HG03565 (cell line): Measurements from ENCODE around the gene DNAJB1.
"Not testable (repeated sequence)": the region's sequence is repeated elsewhere in the genome, so short reads cannot be mapped to it uniquely, and the experiment has no call there.

Experiments
- ATAC-seq: cut with Tn5 transposase; IDR thresholded peaks from one replicate; pipeline ENCODE4 v1.9.1; 2021; ENCODE audit warnings: mild to moderate bottlenecking, moderate library complexity; ENCODE audit not compliant: unreplicated experiment

Gene DNAJB1

GRCh38 chr19:14553042-14553938 lies 35.1 kb upstream of the DNAJB1 start:
- no peak for ATAC-seq

GRCh38 chr19:14552006-14552360 lies 33.8 kb upstream of the DNAJB1 start:
- ATAC-seq, result not testable (repeated sequence)

DNA sequence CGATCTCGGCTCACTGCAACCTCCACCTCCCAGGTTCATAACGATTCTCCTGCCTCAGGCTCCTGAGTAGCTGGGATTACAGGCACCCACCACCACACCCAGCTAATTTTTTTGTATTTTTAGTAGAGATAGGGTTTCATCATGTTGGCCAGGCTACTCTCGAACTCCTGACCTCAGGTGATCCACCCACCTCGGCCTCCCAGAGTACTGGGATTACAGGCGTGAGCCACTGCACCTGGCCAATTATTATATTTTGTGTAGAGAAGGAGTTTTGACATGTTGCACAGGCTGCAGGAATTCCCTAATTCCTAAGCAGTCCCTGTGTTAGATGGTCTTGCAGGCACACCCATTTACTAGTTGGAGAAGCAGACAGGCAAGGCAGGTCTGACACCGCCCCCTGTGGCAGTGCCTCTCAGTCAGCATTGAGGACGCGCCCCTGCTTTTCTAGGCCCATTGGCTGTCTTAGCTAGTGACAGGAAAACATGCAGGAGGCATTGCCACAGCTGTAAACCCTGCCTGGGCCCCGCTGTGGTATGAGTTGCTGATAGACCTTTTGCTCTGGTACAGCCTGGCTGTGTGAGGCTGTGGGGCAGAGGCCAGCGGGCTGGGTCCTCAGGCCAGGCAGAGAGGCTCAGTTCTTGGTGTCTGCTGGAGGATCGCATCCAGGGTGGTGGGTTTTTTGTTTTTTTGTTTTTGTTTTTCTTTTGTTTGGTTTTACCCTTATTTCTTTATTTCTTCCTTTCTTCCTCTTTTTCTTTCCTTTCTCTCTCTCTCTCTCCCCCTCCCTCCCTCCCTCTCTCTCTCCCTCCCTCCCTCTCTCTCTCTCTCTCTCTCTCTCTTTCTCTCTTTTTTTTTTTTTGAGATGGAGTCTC lies 33.2 kb upstream of the DNAJB1 start:
- not testable (repeated sequence) for ATAC-seq

DNA sequence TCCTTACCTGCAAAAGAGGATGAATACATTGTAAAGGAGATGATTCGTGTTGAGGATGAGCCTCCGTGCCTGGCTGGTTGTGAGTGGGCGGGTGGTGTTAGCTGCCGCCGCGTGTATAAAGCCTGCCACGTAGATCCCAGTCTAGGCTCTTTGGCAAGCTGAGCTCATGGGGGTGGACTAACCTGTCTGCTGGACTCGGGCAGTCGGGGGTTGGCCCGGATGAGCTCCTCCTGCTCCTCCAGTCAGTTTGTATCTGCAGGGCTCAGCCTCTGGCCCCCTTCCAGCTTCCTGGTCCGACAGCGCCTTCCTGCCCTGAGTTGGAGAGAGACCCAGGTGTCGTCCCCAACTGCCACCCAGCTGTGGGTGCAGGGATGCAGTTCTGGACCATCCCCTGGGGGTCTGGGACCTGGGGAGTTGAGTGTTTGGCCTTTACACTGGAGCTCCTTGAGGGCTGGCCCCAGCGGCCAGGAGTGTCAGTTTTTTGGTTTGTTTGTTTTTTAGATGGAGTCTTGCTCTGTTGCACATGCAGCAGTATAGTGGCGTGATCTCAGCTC lies 32.1 kb upstream of the DNAJB1 start:
- ATAC-seq, result no peak

DNA sequence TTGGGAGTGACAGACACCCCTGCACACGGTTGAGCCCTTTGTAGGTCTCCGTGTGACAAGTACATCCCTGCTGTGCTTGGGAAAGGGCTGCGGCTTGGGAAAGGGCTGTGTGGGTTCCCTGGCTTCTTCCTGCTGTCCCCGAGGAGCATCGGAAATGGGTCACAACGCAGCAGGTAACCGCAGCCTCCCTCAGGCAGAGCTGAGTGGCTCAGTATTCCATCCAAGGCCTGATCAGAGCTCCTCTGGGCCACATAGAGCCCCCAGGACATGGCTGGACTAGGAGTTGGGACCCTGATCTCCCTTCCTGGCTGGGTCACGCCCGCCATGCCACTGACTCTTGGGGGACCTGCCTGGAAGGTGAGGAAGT lies 27.5 kb upstream of the DNAJB1 start:
- no peak for ATAC-seq

GRCh38 chr19:14544977-14545715 lies 26.9 kb upstream of the DNAJB1 start:
- no peak for ATAC-seq

DNA sequence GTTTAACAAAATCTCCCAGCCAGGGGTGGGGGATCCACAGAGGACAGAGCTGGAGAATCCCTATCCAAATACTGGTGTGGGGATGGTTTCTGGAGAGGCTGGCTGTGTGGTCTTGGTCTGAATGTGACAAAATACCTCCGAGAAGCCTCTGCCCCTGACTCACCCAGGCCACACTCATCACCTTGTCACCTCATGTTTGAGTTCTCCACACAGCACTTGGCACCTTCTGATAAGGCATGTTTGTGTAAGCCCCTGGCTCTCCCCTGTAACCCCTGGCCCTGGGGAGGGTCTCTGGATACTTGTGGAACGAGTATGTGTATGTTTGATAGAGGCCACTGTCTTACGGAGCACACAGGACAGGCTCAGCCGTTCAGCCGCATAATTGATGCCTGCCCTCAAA lies 25.9 kb upstream of the DNAJB1 start:
- no peak for ATAC-seq

GRCh38 chr19:14542711-14543328 lies 24.6 kb upstream of the DNAJB1 start:
- no peak for ATAC-seq

- not testable (repeated sequence) for ATAC-seq
Measured at GRCh38 chr19:14541979-14542378, 23.8 kb upstream of the DNAJB1 start.

GRCh38 chr19:14540741-14541525 lies 22.7 kb upstream of the DNAJB1 start:
- ATAC-seq, result no peak

DNA sequence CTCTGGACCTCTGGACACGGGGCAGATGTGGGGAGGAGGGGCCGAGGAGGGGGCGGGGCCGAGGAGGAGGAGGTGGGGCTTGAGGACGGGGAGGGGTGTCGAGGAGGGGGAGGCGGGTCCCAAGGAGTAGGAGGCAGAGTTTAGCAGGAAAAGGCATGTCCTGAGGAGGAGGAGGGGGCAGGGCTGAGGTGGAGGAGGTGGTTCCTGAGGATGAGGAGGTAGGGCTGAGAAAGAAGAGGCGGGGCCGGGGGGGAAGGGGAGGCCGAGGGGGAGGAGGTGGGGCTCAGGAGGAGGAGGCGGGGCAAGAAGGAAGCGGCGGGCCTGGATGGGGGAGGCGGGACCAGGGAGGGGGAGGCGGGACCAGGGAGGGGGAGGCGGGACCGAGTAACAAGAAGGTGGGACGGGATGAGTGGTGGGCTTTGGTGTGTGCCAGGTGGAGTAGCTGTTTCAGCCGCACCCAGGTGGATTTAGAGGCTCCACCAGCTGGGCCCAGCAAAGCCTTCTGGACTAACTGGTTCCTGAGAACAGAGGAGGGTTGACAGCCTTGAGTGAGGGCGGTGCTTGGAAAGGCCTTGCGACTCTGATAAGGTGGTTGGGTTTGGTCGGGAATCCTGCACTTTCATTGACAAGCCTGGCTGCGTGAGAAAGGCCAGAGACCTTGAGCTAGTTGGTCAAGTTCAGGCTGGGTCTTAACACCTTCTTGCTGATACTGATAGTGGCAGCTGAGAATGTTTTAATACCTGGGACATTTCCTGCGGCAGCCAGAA lies 18.9 kb upstream of the DNAJB1 start:
- ATAC-seq, result no peak

DNA sequence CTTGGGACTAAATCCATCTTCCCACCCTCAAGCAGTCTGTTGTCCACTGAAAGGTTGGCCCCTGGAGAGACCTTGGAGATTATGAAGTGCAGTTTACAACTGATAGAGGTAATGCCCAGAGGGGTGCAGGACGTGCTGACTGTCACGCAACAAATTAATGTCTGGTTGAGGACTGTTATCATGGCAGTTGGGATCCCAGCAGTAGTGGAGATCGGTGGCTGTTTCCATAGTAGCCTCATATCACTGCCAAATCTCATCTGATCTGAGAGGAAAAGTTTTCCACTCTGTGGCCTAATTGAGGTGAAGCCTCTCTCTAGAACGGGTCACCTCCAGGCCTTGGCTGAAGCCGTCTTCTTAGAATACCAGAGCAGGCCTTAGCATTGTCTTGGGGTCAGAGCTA lies 15.3 kb upstream of the DNAJB1 start:
- ATAC-seq, result no peak

DNA sequence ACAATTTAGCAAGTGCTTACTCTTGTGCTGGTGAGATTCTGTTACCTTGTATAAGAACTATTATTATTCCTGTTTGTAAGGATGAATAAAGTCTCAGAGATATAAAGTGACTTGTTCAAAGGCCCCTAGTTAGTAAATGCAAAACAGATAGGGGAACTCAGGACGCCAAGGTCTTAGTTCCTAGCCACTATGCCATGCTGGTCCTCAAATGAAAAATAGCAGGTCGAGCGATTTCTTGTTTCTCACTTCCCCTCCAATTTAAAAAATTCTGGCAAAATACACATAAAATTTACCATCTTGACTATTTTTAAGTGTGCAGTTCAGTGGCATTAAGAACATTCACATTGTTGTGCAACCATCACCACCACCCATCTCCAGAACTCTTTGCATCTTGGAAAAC lies 12.3 kb upstream of the DNAJB1 start:
- no peak for ATAC-seq

DNA sequence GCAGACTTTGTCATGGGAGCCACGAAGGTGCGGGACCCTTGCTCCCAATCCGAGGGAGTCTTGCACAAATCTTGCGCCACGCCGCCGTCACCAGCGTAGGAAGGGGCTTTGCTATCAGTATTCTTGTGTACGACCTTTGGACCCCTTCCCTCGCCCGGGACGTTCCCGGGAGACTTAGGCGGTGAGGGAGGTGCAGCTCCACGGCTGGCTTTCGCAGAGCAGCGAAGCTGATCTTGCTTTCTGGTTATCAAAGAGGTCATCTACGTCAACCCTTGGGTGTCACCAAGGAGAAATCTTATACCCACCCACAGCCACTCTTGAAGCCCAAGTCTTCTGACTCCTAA lies 11.8 kb upstream of the DNAJB1 start:
- ATAC-seq, result no peak

- peak; percentile 94 for ATAC-seq
Measured at GRCh38 chr19:14529254-14530004, 11.2 kb upstream of the DNAJB1 start, which contains the start of gene TECR. Gene TECR (plus strand): TSS chr19:14529594. CDS start chr19:14529697, 103 bp downstream.

DNA sequence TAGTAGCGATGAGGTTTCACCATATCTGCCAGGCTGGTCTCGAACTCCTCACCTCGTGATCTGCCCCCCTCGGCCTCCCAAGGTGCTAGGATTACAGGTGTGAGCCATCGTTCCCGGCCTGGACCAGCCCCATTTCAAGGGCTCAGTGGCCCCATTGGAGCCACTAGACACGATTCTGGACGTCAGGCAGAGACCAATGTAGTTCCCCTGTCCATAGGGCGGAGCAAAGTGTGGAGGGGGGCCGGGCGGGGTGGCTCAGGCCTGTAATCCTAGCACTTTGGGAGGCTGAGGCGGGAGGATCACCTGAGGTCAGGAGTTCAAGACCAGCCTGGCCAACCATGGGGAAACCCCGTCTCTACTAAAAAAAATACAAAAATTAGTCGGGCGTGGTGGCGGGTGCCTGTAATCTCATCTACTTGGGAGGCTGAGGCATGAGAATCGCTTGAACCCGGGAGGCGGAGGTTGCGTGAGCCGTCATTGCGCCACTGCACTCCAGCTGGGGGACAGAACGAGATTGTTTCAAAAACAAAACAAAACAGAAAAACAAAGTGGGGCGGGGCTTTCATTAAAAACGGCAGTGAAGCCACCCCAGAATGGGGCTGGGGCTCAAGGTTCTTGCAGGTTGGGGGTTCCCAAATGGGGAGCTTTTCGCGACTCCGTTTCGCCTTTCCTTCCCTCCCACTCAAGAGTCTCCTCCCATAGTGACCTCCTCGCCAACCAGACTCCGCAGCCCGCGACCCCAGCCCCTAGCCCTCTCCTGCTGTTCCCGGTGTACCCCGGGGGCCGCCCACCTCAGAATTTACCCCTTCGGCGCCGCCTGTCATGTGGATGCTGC lies 10.4 kb upstream of the DNAJB1 start:
- no peak for ATAC-seq

GRCh38 chr19:14526423-14526822 lies 8.2 kb upstream of the DNAJB1 start:
- no peak for ATAC-seq
